IMR-90 (cell line): ENCODE measurements around the gene MICOS13. TPM values are rescaled to one million over a fixed set of nuclear protein-coding genes. Genes with fewer than 3 reads are reported as not detected.

Experiments used
- ATAC-seq: fragments of 200-7000 bp; cut with Tn5 transposase; 2 replicates; pipeline ENCODE4 v1.9.1; 2020; ENCODE audit warnings: low read depth, mild to moderate bottlenecking, moderate library complexity
- BruUV-seq: library from RNA; stranded (reverse); fragments of 400-500 nt; replicated peaks from 2 replicates; lab custom pipeline; 2021; lab: Mats Ljungman, UMichigan
- CTCF ChIA-PET: fragments of 300-600 bp; formaldehyde crosslinking; extraction: SDS; loops from one replicate; lab custom pipeline; 2021; ENCODE audit warnings: antibody characterized with exemption; lab: Yijun Ruan, JAX
- POLR2A ChIA-PET: fragments of 300-600 bp; sonication (Branson Sonifier 250); formaldehyde crosslinking; loops from one replicate; lab custom pipeline; 2022; ENCODE audit warnings: antibody characterized with exemption; ENCODE audit not compliant: unreplicated experiment; lab: Charles Lee
- DNase-seq: peaks from one replicate; pipeline ENCODE4 v3.0.0; 2013
- H2AFZ ChIP-seq: replicated peaks from 2 replicates; pipeline ENCODE3; 2013; ENCODE audit warnings: low read length, mild to moderate bottlenecking; ENCODE audit not compliant: poor library complexity
- H2AK5ac ChIP-seq: 2 replicates; pipeline ENCODE4 v1.6.1; 2013; ENCODE audit warnings: low read depth, low read length, inconsistent platforms
- H2AK9ac ChIP-seq: replicated peaks from 2 replicates; pipeline ENCODE3; 2013; ENCODE audit warnings: mild to moderate bottlenecking, low read depth, low read length, moderate library complexity; ENCODE audit not compliant: poor library complexity
- H2BK120ac ChIP-seq: 2 replicates; pipeline ENCODE4 v1.6.1; 2013; ENCODE audit warnings: low read depth, low read length, inconsistent platforms
- H2BK15ac ChIP-seq: 3 replicates; pipeline ENCODE4 v1.6.1; 2013; ENCODE audit warnings: low read depth, low read length, inconsistent platforms
- H2BK20ac ChIP-seq: 2 replicates; pipeline ENCODE4 v1.6.1; 2013; ENCODE audit warnings: low read depth, mild to moderate bottlenecking, inconsistent platforms, low read length, moderate library complexity
- H2BK5ac ChIP-seq: 2 replicates; pipeline ENCODE4 v1.6.1; 2013; ENCODE audit warnings: mild to moderate bottlenecking, low read depth, low read length, inconsistent platforms; ENCODE audit not compliant: poor library complexity, severe bottlenecking
- H3K14ac ChIP-seq: replicated peaks from 2 replicates; pipeline ENCODE4 v1.6.1; 2013; ENCODE audit warnings: low read depth, low read length, inconsistent platforms
- H3K18ac ChIP-seq: 2 replicates; pipeline ENCODE4 v1.6.1; 2013; ENCODE audit warnings: low read depth, low read length, control low read depth
- H3K23ac ChIP-seq: 2 replicates; pipeline ENCODE4 v1.6.1; 2013; ENCODE audit warnings: low read depth, low read length, inconsistent platforms
- H3K27ac ChIP-seq: 2 replicates; pipeline ENCODE4 v1.5.1; 2013; ENCODE audit warnings: mild to moderate bottlenecking, control low read depth, low read length; ENCODE audit not compliant: insufficient read depth
- H3K27me3 ChIP-seq: 2 replicates; pipeline ENCODE4 v1.6.1; 2013; ENCODE audit warnings: low read length; ENCODE audit not compliant: control insufficient read depth, insufficient read depth
- H3K36me3 ChIP-seq: 2 replicates; pipeline ENCODE4 v1.6.1; 2013; ENCODE audit warnings: low read length, mixed read lengths; ENCODE audit not compliant: control insufficient read depth, insufficient read depth
- H3K4ac ChIP-seq: 2 replicates; pipeline ENCODE4 v1.6.1; 2013; ENCODE audit warnings: low read depth, low read length, inconsistent platforms
- H3K4me1 ChIP-seq: 2 replicates; pipeline ENCODE4 v1.6.1; 2013; ENCODE audit warnings: low read length, mixed read lengths; ENCODE audit not compliant: control insufficient read depth, insufficient read depth
- H3K4me2 ChIP-seq: 2 replicates; pipeline ENCODE4 v1.6.1; 2013; ENCODE audit warnings: low read depth, mild to moderate bottlenecking, control low read depth, low read length, moderate library complexity
- H3K4me3 ChIP-seq: 2 replicates; pipeline ENCODE4 v1.5.1; 2013; ENCODE audit warnings: low read depth, mild to moderate bottlenecking, control low read depth, low read length, moderate library complexity; ENCODE audit not compliant: insufficient read depth
- H3K56ac ChIP-seq: 2 replicates; pipeline ENCODE4 v1.6.1; 2013; ENCODE audit warnings: low read length, inconsistent platforms; ENCODE audit not compliant: insufficient read depth; ENCODE audit errors: extremely low read depth
- H3K79me1 ChIP-seq, 2 experiments: 2 replicates each; pipeline ENCODE4 v1.6.1; 2013; ENCODE audit warnings: low read length in 2 of 2, inconsistent platforms in 1 of 2, low read depth in 1 of 2
- H3K9ac ChIP-seq: 2 replicates; pipeline ENCODE4 v1.6.1; 2013; ENCODE audit warnings: low read depth, low read length, control low read depth
- H3K9me1 ChIP-seq: 2 replicates; pipeline ENCODE4 v1.6.1; 2013; ENCODE audit warnings: low read length, inconsistent platforms; ENCODE audit not compliant: insufficient read depth
- H3K9me3 ChIP-seq: 2 replicates; pipeline ENCODE4 v1.6.1; 2013; ENCODE audit warnings: low read length; ENCODE audit not compliant: control insufficient read depth, insufficient read depth
- H4K20me1 ChIP-seq: 2 replicates; pipeline ENCODE4 v1.6.1; 2013; ENCODE audit warnings: low read length, inconsistent platforms; ENCODE audit not compliant: insufficient read depth
- H4K5ac ChIP-seq: 2 replicates; pipeline ENCODE4 v1.6.1; 2013; ENCODE audit warnings: mild to moderate bottlenecking, low read depth, low read length, control low read depth
- H4K8ac ChIP-seq, 2 experiments: 2 replicates each; pipeline ENCODE4 v1.6.1; 2013; ENCODE audit warnings: low read depth in 2 of 2, low read length in 2 of 2, control low read depth in 1 of 2, inconsistent platforms in 1 of 2
- H4K91ac ChIP-seq: 2 replicates; pipeline ENCODE4 v1.6.1; 2013; ENCODE audit warnings: low read depth, low read length, inconsistent platforms; ENCODE audit not compliant: insufficient read depth
- BHLHE40 ChIP-seq: fragments of 150-350 bp; IDR thresholded peaks from 2 replicates; pipeline ENCODE4 v1.6.1; 2016; ENCODE audit warnings: mild to moderate bottlenecking, low read depth, low read length
- CEBPB ChIP-seq: IDR thresholded peaks from 2 replicates; pipeline ENCODE4 v1.6.1; 2012; ENCODE audit warnings: low read depth, low read length, improper control_type of control experiment
- CHD1 ChIP-seq: IDR thresholded peaks from 2 replicates; pipeline ENCODE4 v1.6.1; 2012; ENCODE audit warnings: low read depth, low read length, improper control_type of control experiment
- FOS ChIP-seq: fragments of 150-350 bp; IDR thresholded peaks from 2 replicates; pipeline ENCODE4 v1.6.1; 2016; ENCODE audit warnings: low read depth, low read length
- MAFK ChIP-seq: IDR thresholded peaks from 2 replicates; pipeline ENCODE4 v1.6.1; 2012; ENCODE audit warnings: low read depth, low read length, improper control_type of control experiment
- MAZ ChIP-seq: IDR thresholded peaks from 2 replicates; pipeline ENCODE4 v1.6.1; 2012; ENCODE audit warnings: low read depth, mild to moderate bottlenecking, low read length, improper control_type of control experiment, moderate library complexity, borderline replicate concordance
- MXI1 ChIP-seq: IDR thresholded peaks from 2 replicates; pipeline ENCODE4 v1.6.1; 2012; ENCODE audit warnings: low read depth, mild to moderate bottlenecking, low read length, moderate library complexity, borderline replicate concordance
- POLR2A ChIP-seq: IDR thresholded peaks from 2 replicates; pipeline ENCODE4 v1.6.1; 2012; ENCODE audit warnings: mild to moderate bottlenecking, low read depth, low read length
- RAD21 ChIP-seq: IDR thresholded peaks from 2 replicates; pipeline ENCODE4 v1.6.1; 2012; ENCODE audit warnings: low read length, improper control_type of control experiment
- RFX5 ChIP-seq: IDR thresholded peaks from 2 replicates; pipeline ENCODE4 v1.8.0; 2012; ENCODE audit warnings: low read depth, mild to moderate bottlenecking, low read length, moderate library complexity
- SMC3 ChIP-seq: fragments of 150-350 bp; IDR thresholded peaks from 2 replicates; pipeline ENCODE4 v1.6.1; 2016; ENCODE audit warnings: low read depth, mild to moderate bottlenecking, antibody characterized with exemption, low read length, moderate library complexity
- WGBS, 2 experiments: methylation state at CpG; one replicate each; pipeline versions ENCODE4 v1.1.5 to v1.1.7; 2013; ENCODE audit warnings: missing lambda C conversion rate in 2 of 2; ENCODE audit not compliant: insufficient read length in 1 of 2; ENCODE audit errors: extremely low coverage in 2 of 2; 5-methylcytosine and 5-hydroxymethylcytosine counted together
- dilution Hi-C: fragments of 300-500 bp; cut with HindIII; formaldehyde crosslinking; loops from one replicate; pipeline ENCODE4 v1.14.3; 2018; ENCODE audit warnings: low sequenced_read_pairs; ENCODE audit not compliant: unreplicated experiment
- in situ Hi-C: fragments of 300-500 bp; cut with MboI; formaldehyde crosslinking; loops from 3 replicates; pipeline ENCODE4 v1.14.3; 2019; ENCODE audit warnings: low sequenced_read_pairs, inconsistent platforms, mixed read lengths
- intact Hi-C: fragments of 100-400 bp; cut with micrococcal nuclease; formaldehyde crosslinking; loops from 2 replicates; pipeline ENCODE4 v1.10.0; 2022
- polyA plus RNA-seq, 3 experiments: library from polyadenylated mRNA; depleted of rRNA; stranded (reverse); fragments of >200 nt; gene quantifications; 2 replicates each; pipeline ENCODE4 v1.2.3, GENCODE V29; 2012; ENCODE audit warnings: low replicate concordance in 1 of 3
- total RNA-seq: library from RNA; depleted of rRNA; stranded (reverse); fragments of >200 nt; gene quantifications from 2 replicates; pipeline ENCODE4 v1.2.3, GENCODE V29; 2012
- TF ChIP-seq, protein P1 (sequence below): fragments of 150-350 bp; IDR thresholded peaks from 2 replicates; pipeline ENCODE4 v1.6.1; 2016; ENCODE audit warnings: low read depth, mild to moderate bottlenecking, low read length, moderate library complexity, borderline replicate concordance
- TF ChIP-seq, protein P2 (sequence below): fragments of 150-350 bp; IDR thresholded peaks from 2 replicates; pipeline ENCODE4 v1.6.1; 2017; ENCODE audit warnings: mild to moderate bottlenecking, antibody characterized with exemption, low read length, low read depth
- TF ChIP-seq, protein P3 (sequence below): conservative IDR thresholded peaks from 2 replicates; pipeline ENCODE4 v1.5.1; 2012; ENCODE audit warnings: mild to moderate bottlenecking, low read depth, low read length, improper control_type of control experiment

MICOS13 gene
- total and polyA plus RNA-seq, 2 of the 4 experiments (the other 2 are of a cell fraction) = 14.5 to 48.9 TPM

DNA sequence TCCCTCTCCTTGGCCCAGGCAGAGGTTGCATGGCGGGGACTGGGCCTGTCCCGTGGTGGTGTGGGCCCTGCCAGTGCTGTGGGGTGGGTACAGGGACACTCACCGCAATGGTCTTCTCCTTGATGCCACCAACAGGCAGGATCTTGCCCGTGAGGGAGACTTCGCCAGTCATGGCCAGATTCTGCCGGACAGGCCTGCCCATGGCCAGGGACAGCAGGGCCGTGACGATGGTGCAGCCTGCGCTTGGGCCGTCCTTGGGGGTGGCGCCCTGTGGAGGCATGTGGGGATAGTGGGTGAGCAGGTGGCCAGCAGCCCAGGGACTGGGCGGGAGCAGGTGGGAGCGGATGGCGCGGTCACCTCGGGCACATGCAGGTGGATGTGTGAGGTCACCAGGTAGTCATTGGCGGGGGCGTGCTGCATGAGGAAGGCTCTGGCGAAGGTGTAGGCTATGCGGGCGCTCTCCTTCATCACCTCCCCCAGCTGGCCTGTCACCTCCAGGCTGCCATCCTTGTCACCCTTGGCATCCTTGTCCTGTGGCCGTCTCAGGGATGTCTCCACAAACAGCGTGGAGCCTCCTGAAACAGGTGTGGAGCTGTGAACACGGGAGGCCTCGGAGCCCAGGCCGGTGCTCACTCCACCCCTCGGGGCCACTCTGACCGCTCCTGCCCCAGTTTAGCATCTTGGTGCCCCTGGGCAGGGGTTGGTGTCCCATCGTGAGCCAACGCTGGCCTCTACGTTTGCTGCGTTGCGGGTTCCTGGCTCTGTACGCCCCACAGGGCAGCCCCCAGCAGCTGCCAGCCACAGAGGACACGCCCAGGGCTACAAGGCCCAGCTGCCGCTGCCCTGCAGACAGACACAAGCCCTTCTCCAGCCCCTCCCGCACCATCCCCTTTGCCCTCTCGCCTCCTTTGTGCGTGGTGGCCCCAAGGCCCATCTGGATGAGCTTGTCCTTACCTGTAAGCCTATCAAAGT is 13.2 kb upstream of the MICOS13 start:
- BruUV-seq = no TSS peak
- no peak for DNase-seq
- TF ChIP-seq FOS = no peak
- no peak for TF ChIP-seq MAZ
- no peak for TF ChIP-seq BHLHE40
- no peak for TF ChIP-seq MAFK
- no peak for TF ChIP-seq CEBPB
- TF ChIP-seq, protein P1, sequence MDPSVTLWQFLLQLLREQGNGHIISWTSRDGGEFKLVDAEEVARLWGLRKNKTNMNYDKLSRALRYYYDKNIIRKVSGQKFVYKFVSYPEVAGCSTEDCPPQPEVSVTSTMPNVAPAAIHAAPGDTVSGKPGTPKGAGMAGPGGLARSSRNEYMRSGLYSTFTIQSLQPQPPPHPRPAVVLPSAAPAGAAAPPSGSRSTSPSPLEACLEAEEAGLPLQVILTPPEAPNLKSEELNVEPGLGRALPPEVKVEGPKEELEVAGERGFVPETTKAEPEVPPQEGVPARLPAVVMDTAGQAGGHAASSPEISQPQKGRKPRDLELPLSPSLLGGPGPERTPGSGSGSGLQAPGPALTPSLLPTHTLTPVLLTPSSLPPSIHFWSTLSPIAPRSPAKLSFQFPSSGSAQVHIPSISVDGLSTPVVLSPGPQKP = no peak
- TF ChIP-seq, protein P2, sequence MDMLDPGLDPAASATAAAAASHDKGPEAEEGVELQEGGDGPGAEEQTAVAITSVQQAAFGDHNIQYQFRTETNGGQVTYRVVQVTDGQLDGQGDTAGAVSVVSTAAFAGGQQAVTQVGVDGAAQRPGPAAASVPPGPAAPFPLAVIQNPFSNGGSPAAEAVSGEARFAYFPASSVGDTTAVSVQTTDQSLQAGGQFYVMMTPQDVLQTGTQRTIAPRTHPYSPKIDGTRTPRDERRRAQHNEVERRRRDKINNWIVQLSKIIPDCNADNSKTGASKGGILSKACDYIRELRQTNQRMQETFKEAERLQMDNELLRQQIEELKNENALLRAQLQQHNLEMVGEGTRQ = no peak
- no peak for TF ChIP-seq RFX5
- no peak for TF ChIP-seq RAD21
- no peak for TF ChIP-seq MXI1
- no peak for TF ChIP-seq CHD1
- TF ChIP-seq POLR2A = no peak
- no peak for TF ChIP-seq SMC3
- TF ChIP-seq, protein P3, sequence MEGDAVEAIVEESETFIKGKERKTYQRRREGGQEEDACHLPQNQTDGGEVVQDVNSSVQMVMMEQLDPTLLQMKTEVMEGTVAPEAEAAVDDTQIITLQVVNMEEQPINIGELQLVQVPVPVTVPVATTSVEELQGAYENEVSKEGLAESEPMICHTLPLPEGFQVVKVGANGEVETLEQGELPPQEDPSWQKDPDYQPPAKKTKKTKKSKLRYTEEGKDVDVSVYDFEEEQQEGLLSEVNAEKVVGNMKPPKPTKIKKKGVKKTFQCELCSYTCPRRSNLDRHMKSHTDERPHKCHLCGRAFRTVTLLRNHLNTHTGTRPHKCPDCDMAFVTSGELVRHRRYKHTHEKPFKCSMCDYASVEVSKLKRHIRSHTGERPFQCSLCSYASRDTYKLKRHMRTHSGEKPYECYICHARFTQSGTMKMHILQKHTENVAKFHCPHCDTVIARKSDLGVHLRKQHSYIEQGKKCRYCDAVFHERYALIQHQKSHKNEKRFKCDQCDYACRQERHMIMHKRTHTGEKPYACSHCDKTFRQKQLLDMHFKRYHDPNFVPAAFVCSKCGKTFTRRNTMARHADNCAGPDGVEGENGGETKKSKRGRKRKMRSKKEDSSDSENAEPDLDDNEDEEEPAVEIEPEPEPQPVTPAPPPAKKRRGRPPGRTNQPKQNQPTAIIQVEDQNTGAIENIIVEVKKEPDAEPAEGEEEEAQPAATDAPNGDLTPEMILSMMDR = no peak

More for the DNA sequence above, 13.2 kb upstream of the MICOS13 start:
- peak overlapping the region; percentile 23 for H2AFZ ChIP-seq
- peaks cover 2% of the 10 kb centered on the region; the same call in 1 of the 2 replicates for H3K4me1 ChIP-seq
- H3K4ac ChIP-seq = no peak overlapping the region
- peaks cover 4 to 65% of the 10 kb centered on the region in 2 experiments; a peak in 3 of 4 replicates for H3K79me1 ChIP-seq
- ChIA-PET CTCF (no interaction called here), POLR2A (no interaction called here)
- H4K8ac ChIP-seq = no peak overlapping the region
- in situ Hi-C loops = no loop called here
- peaks cover 80% of the 10 kb centered on the region for H4K20me1 ChIP-seq
- H3K9me3 ChIP-seq = no peaks in the 10 kb centered on the region
- no peak for ATAC-seq
- H2BK120ac ChIP-seq = no peak overlapping the region
- no peak overlapping the region for H4K91ac ChIP-seq
- H3K18ac ChIP-seq = no peak overlapping the region
- WGBS, 2 experiments = 91% methylated on average over 13 of the region's 39 CpGs; no CpG with 5 or more reads in 1 of the 2 experiments
- no peak overlapping the region for H3K4me3 ChIP-seq
- H3K14ac ChIP-seq = no peak overlapping the region
- no peak overlapping the region for H2BK15ac ChIP-seq
- peaks cover 68% of the 10 kb centered on the region for H3K36me3 ChIP-seq
- intact Hi-C loops = no loop called here
- no peak overlapping the region for H2BK5ac ChIP-seq
- H3K9ac ChIP-seq = no peak overlapping the region
- dilution Hi-C loops = no loop called here
- H3K56ac ChIP-seq = no peak overlapping the region
- H4K5ac ChIP-seq = no peak overlapping the region
- no peak overlapping the region for H3K4me2 ChIP-seq
- no peak overlapping the region for H3K27ac ChIP-seq
- no peak overlapping the region for H3K23ac ChIP-seq
- H3K9me1 ChIP-seq = peaks cover 4% of the 10 kb centered on the region; the same call in 1 of the 2 replicates
- H2BK20ac ChIP-seq = no peak overlapping the region
- no peak overlapping the region for H2AK5ac ChIP-seq
- peak overlapping the region; percentile 70 for H2AK9ac ChIP-seq
- no peaks in the 10 kb centered on the region for H3K27me3 ChIP-seq
